ENCODE measurements around the gene GRIK4.

The GRIK4 gene

DNA sequence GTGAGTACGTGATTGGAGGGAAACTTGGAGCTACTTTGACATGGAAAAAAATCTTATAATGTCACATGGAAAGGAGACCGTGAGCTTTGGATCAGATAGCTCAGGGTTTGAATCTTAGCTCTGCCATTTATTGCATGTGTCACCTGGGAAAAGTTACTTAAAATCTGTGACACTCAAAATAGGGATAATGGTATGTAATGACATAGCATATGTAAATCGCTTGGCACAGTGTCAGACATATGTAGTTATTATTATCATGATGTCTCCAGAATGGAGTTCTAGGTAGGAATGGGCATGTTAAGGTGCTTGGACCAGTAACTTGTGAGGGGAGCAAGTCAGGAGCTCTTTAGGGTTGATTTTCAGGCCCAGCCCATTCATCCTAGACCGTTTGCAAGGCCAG is 75.8 kb downstream of the GRIK4 start:
- Histone ChIP-seq H3K36me3 (ENCODE audit: control insufficient read depth, low read depth, low read length) (no peaks in the 10 kb centered on the region), H3K27me3 (ENCODE audit: control insufficient read depth, insufficient read depth, low read length) (peaks cover 4% of the 10 kb centered on the region), H3K4me1 (ENCODE audit: control insufficient read depth, low read depth, low read length) (peaks cover 13% of the 10 kb centered on the region), H3K9ac (ENCODE audit: low read length) (no peak overlapping the region), H3K4me3 (ENCODE audit: low read length) (no peak overlapping the region), H3K9me3 (ENCODE audit: control insufficient read depth, low read depth, low read length) (no peaks in the 10 kb centered on the region), H3K27ac (ENCODE audit: low read length) (no peak overlapping the region)

DNA sequence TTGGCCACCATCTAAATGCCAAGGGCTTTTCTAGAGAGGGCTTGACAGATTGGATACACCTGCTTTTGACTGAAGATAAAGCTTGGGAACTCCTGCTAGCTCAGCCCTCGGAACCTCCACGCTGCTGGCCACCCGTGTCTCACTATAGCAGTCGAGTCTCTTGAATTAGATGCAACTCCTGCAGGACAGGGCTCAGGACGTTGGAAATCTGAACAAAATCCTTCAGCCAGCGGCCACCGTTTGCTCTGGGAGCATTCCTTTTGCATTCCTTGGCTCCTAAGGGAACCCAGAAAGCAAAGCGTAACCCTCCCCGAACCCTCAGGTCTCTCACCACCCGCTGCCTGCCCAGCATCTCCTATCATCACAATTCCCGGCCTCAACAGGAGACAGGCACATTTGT is 77.8 kb downstream of the GRIK4 start:
- Histone ChIP-seq H3K27me3 (ENCODE audit: control insufficient read depth, insufficient read depth, low read length) (peaks cover 4% of the 10 kb centered on the region), H3K27ac (ENCODE audit: low read length) (no peak overlapping the region), H3K36me3 (ENCODE audit: control insufficient read depth, low read depth, low read length) (no peaks in the 10 kb centered on the region), H3K4me1 (ENCODE audit: control insufficient read depth, low read depth, low read length) (peaks cover 15% of the 10 kb centered on the region), H3K4me3 (ENCODE audit: low read length) (no peak overlapping the region), H3K9me3 (ENCODE audit: control insufficient read depth, low read depth, low read length) (no peaks in the 10 kb centered on the region), H3K9ac (ENCODE audit: low read length) (no peak overlapping the region)

DNA sequence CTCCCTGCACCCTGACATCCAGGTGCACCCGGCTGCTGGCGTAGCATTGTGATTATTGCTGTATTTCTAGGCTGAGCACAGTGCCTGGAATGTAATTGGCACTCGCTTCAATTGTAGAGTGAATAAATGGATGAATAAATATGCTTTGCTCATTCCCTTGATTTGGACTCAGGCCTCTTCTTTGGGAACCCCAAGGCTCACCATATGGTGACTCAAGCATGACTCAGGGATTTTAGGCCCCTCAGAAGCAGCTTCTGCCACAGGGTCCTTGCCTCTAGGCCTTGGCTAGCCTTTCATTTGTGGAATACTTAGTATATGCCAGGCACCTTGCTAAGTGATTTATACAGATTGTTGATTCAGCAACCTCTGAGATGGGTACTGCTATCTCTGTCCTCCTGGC is 78.9 kb downstream of the GRIK4 start:
- Histone ChIP-seq H3K4me1 (ENCODE audit: control insufficient read depth, low read depth, low read length) (peaks cover 15% of the 10 kb centered on the region), H3K27me3 (ENCODE audit: control insufficient read depth, insufficient read depth, low read length) (peaks cover 4% of the 10 kb centered on the region), H3K27ac (ENCODE audit: low read length) (no peak overlapping the region), H3K9ac (ENCODE audit: low read length) (no peak overlapping the region), H3K9me3 (ENCODE audit: control insufficient read depth, low read depth, low read length) (no peaks in the 10 kb centered on the region), H3K4me3 (ENCODE audit: low read length) (no peak overlapping the region), H3K36me3 (ENCODE audit: control insufficient read depth, low read depth, low read length) (no peaks in the 10 kb centered on the region)

DNA sequence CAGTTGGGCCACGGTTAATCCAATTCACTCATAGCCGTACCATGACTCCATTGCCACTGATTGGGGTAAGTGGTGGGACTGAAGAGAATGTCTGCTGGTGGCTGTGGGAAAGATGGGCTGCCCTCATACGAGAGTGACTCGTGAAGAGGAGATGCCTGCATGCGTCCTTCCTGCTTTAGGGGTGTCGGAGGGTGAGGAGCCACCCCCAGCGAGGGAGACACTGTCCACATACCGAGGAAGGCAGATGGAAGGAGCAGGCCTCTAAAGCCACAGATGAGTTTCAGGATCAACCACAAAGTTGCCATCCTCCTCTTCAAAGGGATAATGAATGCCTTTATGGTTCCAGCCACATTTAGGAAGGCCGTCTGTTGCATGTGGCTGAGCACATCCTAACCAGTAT is 83.2 kb downstream of the GRIK4 start:
- no peaks in the 10 kb centered on the region for H3K9me3 ChIP-seq (ENCODE audit: control insufficient read depth, low read depth, low read length)
- no peak overlapping the region for H3K27ac ChIP-seq (ENCODE audit: low read length)
- H3K36me3 ChIP-seq (ENCODE audit: control insufficient read depth, low read depth, low read length) = no peaks in the 10 kb centered on the region
- H3K4me1 ChIP-seq (ENCODE audit: control insufficient read depth, low read depth, low read length) = peaks cover 19% of the 10 kb centered on the region
- no peak overlapping the region for H3K4me3 ChIP-seq (ENCODE audit: low read length)
- H3K27me3 ChIP-seq (ENCODE audit: control insufficient read depth, insufficient read depth, low read length) = peaks cover 4% of the 10 kb centered on the region
- no peak overlapping the region for H3K9ac ChIP-seq (ENCODE audit: low read length)

DNA sequence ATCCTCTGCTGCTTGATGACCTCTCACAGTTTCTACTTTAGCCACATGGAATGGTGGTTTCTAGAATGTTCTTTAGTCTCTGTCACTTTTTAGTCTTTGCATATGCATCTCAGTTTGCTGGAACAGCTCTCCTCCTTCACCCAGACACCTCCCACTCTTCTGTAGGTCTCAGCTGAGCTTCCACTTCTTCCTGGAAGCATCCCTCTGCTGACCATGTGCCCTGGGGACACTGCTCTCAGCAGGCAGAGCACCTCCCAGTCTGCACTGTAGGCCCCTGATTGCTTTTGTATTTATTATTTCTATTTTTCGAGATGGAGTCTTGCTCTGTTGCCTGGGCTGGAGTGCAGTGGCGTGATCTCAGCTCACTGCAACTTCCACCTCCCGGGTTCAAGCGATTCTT is 84.0 kb downstream of the GRIK4 start:
- Histone ChIP-seq H3K27ac (ENCODE audit: low read length) (no peak overlapping the region), H3K9me3 (ENCODE audit: control insufficient read depth, low read depth, low read length) (no peaks in the 10 kb centered on the region), H3K36me3 (ENCODE audit: control insufficient read depth, low read depth, low read length) (no peaks in the 10 kb centered on the region), H3K4me1 (ENCODE audit: control insufficient read depth, low read depth, low read length) (peaks cover 20% of the 10 kb centered on the region), H3K4me3 (ENCODE audit: low read length) (no peak overlapping the region), H3K27me3 (ENCODE audit: control insufficient read depth, insufficient read depth, low read length) (peaks cover 4% of the 10 kb centered on the region), H3K9ac (ENCODE audit: low read length) (no peak overlapping the region)

DNA sequence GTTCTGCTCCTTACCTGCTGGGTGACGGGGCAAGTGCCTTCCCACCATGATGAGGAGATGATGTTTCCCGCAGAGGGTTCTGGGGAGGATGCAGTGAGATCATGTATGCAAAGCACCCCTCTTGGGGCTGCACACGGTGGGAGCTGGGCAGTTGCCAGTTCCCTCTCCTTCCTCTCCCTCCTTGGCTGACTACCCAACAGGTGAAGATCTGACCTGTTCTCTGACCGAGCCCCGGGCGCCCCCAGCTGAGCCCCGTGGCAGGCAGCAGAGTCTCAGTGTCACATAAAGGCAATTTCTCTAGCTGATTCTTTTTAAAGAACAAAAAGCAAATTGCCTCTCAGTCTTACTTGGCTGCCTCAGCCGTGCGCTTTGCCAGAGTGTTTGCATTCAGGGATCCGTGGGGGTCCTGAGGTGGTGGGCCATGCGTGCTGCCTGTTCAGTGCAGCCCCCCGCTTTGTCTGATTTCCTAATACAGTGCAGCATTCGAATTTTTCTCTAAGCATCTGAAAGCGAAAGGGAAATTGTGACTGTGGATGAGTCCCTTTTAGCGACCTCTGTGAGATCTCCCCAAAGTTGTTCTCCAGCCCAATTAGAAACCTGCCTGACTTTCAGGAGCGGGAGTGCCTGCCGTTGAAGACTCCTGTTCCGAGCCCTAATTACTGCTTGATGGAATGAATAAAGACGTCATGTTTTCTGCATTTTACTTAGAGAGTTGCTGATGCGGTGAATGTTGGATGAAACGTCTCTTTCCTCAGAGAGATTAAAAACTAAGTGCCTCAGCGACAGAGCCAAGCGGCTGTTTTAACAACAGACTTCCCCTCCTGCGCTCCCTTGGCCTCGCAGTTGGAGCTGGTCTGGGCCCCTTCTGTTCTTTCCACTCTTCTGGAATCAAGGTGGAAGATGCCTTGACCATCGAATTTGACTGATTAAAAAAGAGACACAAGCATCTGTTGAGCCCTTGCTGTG is 86.0 kb downstream of the GRIK4 start:
- no peaks in the 10 kb centered on the region for H3K36me3 ChIP-seq (ENCODE audit: control insufficient read depth, low read depth, low read length)
- no peaks in the 10 kb centered on the region for H3K27me3 ChIP-seq (ENCODE audit: control insufficient read depth, insufficient read depth, low read length)
- peaks cover 11% of the 10 kb centered on the region for H3K4me1 ChIP-seq (ENCODE audit: control insufficient read depth, low read depth, low read length)
- H3K9me3 ChIP-seq (ENCODE audit: control insufficient read depth, low read depth, low read length) = no peaks in the 10 kb centered on the region
- no peak overlapping the region for H3K9ac ChIP-seq (ENCODE audit: low read length)
- H3K27ac ChIP-seq (ENCODE audit: low read length) = no peak overlapping the region
- H3K4me3 ChIP-seq (ENCODE audit: low read length) = no peak overlapping the region

DNA sequence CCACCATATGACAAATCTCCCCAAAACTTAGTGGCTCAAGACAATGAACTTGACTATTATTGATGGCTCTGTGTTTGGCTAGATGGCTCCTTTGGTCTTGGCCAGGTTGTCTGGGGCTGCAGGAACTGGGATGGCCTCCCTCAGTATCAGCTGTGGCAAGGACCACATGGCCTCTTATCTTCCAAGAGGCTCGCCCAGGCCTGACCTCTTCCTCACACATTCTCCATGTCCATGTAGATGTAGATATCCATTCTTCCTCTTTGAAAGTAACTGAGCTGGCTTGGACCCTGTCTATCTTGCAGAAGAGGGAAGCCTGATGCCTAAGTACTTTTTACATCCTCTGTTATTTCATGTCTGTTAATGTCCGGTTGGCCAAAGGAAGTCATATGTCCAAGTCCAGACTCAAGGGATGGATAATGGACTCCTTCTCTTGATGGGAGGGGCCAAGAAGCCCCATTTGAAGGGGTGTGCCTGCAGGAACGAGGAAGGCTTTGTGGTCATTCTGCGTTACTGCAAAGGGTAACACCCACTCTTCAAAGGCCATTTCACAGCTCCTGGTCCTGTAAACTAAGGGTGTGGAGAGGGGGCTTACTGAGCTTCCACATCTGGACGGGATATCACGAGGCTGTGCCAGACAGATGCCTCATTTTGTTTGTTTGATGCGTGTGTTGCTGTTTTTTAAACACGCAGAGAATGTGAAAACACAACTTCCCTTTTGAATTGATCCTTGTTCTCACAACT is 87.1 kb downstream of the GRIK4 start:
- Histone ChIP-seq H3K9ac (ENCODE audit: low read length) (no peak overlapping the region), H3K27me3 (ENCODE audit: control insufficient read depth, insufficient read depth, low read length) (no peaks in the 10 kb centered on the region), H3K4me3 (ENCODE audit: low read length) (no peak overlapping the region), H3K36me3 (ENCODE audit: control insufficient read depth, low read depth, low read length) (no peaks in the 10 kb centered on the region), H3K27ac (ENCODE audit: low read length) (no peak overlapping the region), H3K4me1 (ENCODE audit: control insufficient read depth, low read depth, low read length) (peaks cover 11% of the 10 kb centered on the region), H3K9me3 (ENCODE audit: control insufficient read depth, low read depth, low read length) (no peaks in the 10 kb centered on the region)

DNA sequence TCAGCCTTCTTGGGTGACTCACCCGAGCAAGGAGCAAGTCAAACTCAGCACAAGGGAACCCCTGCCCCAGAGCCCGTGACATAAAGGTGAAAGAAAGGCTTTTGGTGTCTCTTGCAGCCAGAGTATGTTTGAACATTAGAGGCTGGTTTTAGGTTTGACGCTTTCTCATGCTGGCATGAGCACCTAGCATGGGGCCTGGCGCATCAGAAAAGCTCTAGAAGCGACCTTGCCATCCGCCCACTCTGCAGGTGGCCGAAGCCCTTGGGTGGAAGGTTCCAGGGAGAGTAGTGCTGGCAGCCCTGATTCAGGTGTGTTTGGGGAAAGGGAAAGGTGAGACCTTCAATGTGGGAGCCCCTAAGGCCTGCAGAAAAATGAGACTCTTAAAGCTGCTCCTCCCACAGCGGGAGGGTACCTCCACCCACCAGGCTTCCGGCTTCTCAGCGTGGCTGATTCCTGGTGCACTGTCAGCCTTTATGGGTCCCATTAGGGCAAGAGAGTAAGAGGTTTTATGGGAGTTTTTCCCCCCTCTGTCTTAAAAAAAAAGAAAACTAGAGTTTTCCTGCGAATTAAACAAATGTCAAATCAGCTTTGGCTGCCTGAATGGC is 88.4 kb downstream of the GRIK4 start:
- H3K27ac ChIP-seq (ENCODE audit: low read length) = no peak overlapping the region
- no peak overlapping the region for H3K4me3 ChIP-seq (ENCODE audit: low read length)
- no peaks in the 10 kb centered on the region for H3K27me3 ChIP-seq (ENCODE audit: control insufficient read depth, insufficient read depth, low read length)
- H3K9ac ChIP-seq (ENCODE audit: low read length) = no peak overlapping the region
- no peaks in the 10 kb centered on the region for H3K9me3 ChIP-seq (ENCODE audit: control insufficient read depth, low read depth, low read length)
- H3K36me3 ChIP-seq (ENCODE audit: control insufficient read depth, low read depth, low read length) = no peaks in the 10 kb centered on the region
- peaks cover 11% of the 10 kb centered on the region for H3K4me1 ChIP-seq (ENCODE audit: control insufficient read depth, low read depth, low read length)

DNA sequence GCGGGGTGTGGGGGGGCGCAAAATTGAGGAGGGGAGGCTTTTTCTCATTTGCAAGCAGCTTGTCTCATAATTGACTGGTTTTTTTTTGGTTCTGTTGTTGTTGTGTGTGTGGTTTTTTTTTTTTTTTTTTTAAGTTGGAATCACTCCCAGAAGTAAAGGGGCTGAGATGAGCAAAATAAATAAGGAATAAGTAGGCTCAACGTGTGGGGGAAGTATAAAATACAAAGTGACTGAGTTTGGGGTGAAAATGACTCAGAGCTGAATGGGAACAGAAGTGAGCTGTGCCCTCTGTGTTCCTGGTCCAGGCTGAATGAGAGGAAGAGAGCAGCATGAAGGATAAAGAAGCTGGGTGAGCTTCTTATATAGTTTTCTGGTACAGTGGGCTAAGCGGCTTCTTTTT is 90.0 kb downstream of the GRIK4 start:
- Histone ChIP-seq H3K4me1 (ENCODE audit: control insufficient read depth, low read depth, low read length) (peaks cover 11% of the 10 kb centered on the region), H3K36me3 (ENCODE audit: control insufficient read depth, low read depth, low read length) (no peaks in the 10 kb centered on the region), H3K27ac (ENCODE audit: low read length) (no peak overlapping the region), H3K27me3 (ENCODE audit: control insufficient read depth, insufficient read depth, low read length) (no peaks in the 10 kb centered on the region), H3K4me3 (ENCODE audit: low read length) (no peak overlapping the region), H3K9ac (ENCODE audit: low read length) (no peak overlapping the region), H3K9me3 (ENCODE audit: control insufficient read depth, low read depth, low read length) (no peaks in the 10 kb centered on the region)

DNA sequence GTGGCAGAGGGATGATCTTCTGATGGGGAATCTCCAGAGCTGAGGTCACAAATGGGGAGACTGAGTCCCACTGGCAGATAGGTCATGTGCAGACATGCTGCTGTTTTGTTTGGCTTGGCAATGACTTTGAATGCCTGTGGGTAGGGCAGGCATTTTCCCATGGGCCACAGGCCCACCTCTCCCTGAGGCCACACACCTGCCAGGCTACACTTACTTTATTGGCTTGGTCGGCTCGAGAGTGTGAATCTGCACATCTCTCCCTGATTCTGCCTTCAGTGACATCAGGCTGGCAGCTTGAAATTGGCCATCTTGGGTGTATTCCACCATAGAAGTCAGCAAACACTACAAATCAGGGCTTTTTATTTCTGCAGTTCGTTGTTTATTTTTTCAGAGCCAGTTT is 91.5 kb downstream of the GRIK4 start:
- H3K4me1 ChIP-seq (ENCODE audit: control insufficient read depth, low read depth, low read length) = peaks cover 14% of the 10 kb centered on the region
- H3K9ac ChIP-seq (ENCODE audit: low read length) = no peak overlapping the region
- H3K36me3 ChIP-seq (ENCODE audit: control insufficient read depth, low read depth, low read length) = no peaks in the 10 kb centered on the region
- no peaks in the 10 kb centered on the region for H3K9me3 ChIP-seq (ENCODE audit: control insufficient read depth, low read depth, low read length)
- no peaks in the 10 kb centered on the region for H3K27me3 ChIP-seq (ENCODE audit: control insufficient read depth, insufficient read depth, low read length)
- H3K4me3 ChIP-seq (ENCODE audit: low read length) = no peak overlapping the region
- no peak overlapping the region for H3K27ac ChIP-seq (ENCODE audit: low read length)

DNA sequence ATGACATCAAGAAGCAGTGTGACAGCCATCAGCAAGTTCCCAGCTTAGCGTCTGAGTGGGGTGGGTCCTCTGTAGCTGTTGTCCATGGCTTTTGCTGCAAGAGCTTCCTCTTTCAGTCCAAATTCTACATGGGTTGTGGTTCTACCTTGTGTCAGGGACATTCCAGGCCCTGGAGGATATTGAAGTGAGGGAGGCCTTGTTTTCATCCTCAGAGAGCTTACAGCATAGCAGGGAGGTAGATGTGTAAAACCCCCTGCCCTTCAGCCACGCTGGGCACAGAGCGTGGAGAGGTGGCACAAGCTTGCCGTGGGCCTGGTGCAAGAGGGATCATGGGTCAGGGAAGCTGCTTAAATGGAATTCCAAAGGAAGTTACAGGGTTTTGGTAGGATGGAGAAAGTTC is 93.9 kb downstream of the GRIK4 start:
- Histone ChIP-seq H3K4me3 (ENCODE audit: low read length) (no peak overlapping the region), H3K9me3 (ENCODE audit: control insufficient read depth, low read depth, low read length) (no peaks in the 10 kb centered on the region), H3K4me1 (ENCODE audit: control insufficient read depth, low read depth, low read length) (peaks cover 13% of the 10 kb centered on the region), H3K27me3 (ENCODE audit: control insufficient read depth, insufficient read depth, low read length) (no peaks in the 10 kb centered on the region), H3K27ac (ENCODE audit: low read length) (no peak overlapping the region), H3K9ac (ENCODE audit: low read length) (no peak overlapping the region), H3K36me3 (ENCODE audit: control insufficient read depth, low read depth, low read length) (no peaks in the 10 kb centered on the region)
